Endodermal cell (in vitro differentiated cells): ENCODE data around the gene CAMK2B. TPM values are rescaled to one million over a fixed set of nuclear protein-coding genes. Genes with fewer than 3 reads are reported as not detected.

Source experiments
- DNase-seq: peaks from one replicate; pipeline ENCODE4 v3.0.0-alpha.2; 2017
- H3K27ac ChIP-seq: 2 replicates; pipeline ENCODE4 v1.5.1; 2013; ENCODE audit warnings: mild to moderate bottlenecking, low read depth, low read length, moderate library complexity
- H3K27me3 ChIP-seq: 2 replicates; pipeline ENCODE4 v1.6.1; 2013; ENCODE audit warnings: mild to moderate bottlenecking, low read length, moderate library complexity; ENCODE audit not compliant: insufficient read depth, control insufficient read depth, poor library complexity, severe bottlenecking
- H3K36me3 ChIP-seq: 2 replicates; pipeline ENCODE4 v1.7.0; 2013; ENCODE audit warnings: mild to moderate bottlenecking, low read length, moderate library complexity; ENCODE audit not compliant: control insufficient read depth, insufficient read depth
- H3K4me1 ChIP-seq: one replicate; pipeline ENCODE4 v1.7.0; 2013; ENCODE audit warnings: low read length; ENCODE audit not compliant: control insufficient read depth, insufficient read depth
- H3K4me3 ChIP-seq: 2 replicates; pipeline ENCODE4 v1.5.1; 2013; ENCODE audit warnings: mild to moderate bottlenecking, low read length, moderate library complexity
- H3K9ac ChIP-seq: 2 replicates; pipeline ENCODE4 v1.6.1; 2013; ENCODE audit warnings: mild to moderate bottlenecking, low read length, moderate library complexity; ENCODE audit not compliant: poor library complexity, severe bottlenecking; ENCODE audit errors: extremely low read depth
- H3K9me3 ChIP-seq: 2 replicates; pipeline ENCODE4 v1.6.1; 2013; ENCODE audit warnings: mild to moderate bottlenecking, low read length, moderate library complexity; ENCODE audit not compliant: control insufficient read depth
- H3K27ac Mint-ChIP-seq: 2 replicates; pipeline ENCODE4 v1.8.0; 2020; ENCODE audit warnings: mixed read lengths
- H3K27me3 Mint-ChIP-seq: 2 replicates; pipeline ENCODE4 v1.8.0; 2021; ENCODE audit warnings: mild to moderate bottlenecking, mixed read lengths; ENCODE audit not compliant: insufficient read depth
- H3K36me3 Mint-ChIP-seq: 2 replicates; pipeline ENCODE4 v1.8.0; 2020; ENCODE audit warnings: low read depth, mixed read lengths
- H3K4me1 Mint-ChIP-seq: 2 replicates; pipeline ENCODE4 v1.8.0; 2020; ENCODE audit warnings: mixed read lengths
- H3K4me3 Mint-ChIP-seq: 2 replicates; pipeline ENCODE4 v1.8.0; 2020; ENCODE audit warnings: mild to moderate bottlenecking, moderate library complexity, mixed read lengths
- H3K9me3 Mint-ChIP-seq: 2 replicates; pipeline ENCODE4 v1.8.0; 2020; ENCODE audit warnings: mild to moderate bottlenecking, mixed read lengths
- CTCF ChIP-seq: fragments of 200-600 bp; sonication (generic); conservative IDR thresholded peaks from 2 replicates; pipeline ENCODE4 v1.5.0; 2021; ENCODE audit warnings: antibody characterized with exemption, mild to moderate bottlenecking
- WGBS, 2 experiments: methylation state at CpG; one replicate each; pipeline versions ENCODE4 v1.1.5 to v1.1.7; 2013; ENCODE audit warnings: missing lambda C conversion rate in 2 of 2, mixed read lengths in 1 of 2; ENCODE audit not compliant: insufficient coverage in 1 of 2, insufficient read length in 1 of 2; 5-methylcytosine and 5-hydroxymethylcytosine counted together
- total RNA-seq, 2 donors: library from RNA; stranded (reverse); fragmentation: NEBNext Ultra II Directional in 1 of 2; extraction: Animal tissue kit (Norgen Biotek cat#: 25700) in 1 of 2; gene quantifications; 2 replicates in 1 of 2; 3 replicates in 1 of 2; pipeline ENCODE4 v1.2.1, GENCODE V29; 2021

CAMK2B gene
- total RNA-seq, 2 donors from 2014 or later = 0.26 TPM; not detected in 1

GRCh38 chr7:44273681-44274622 lies 51.4 kb downstream of the CAMK2B start:
- no peak for TF ChIP-seq CTCF
- H3K4me1 ChIP-seq = no peaks in the 10 kb centered on the region
- H3K9me3 ChIP-seq = no peaks in the 10 kb centered on the region
- H3K27ac Mint-ChIP-seq = no peak overlapping the region
- no peak overlapping the region for H3K27ac ChIP-seq
- H3K27me3 Mint-ChIP-seq = peaks cover 7% of the 10 kb centered on the region
- H3K36me3 Mint-ChIP-seq = no peaks in the 10 kb centered on the region
- no peaks in the 10 kb centered on the region for H3K9me3 Mint-ChIP-seq
- no peak overlapping the region for H3K4me3 ChIP-seq
- DNase-seq = no peak
- peaks cover 3% of the 10 kb centered on the region for H3K4me1 Mint-ChIP-seq
- H3K36me3 ChIP-seq = no peaks in the 10 kb centered on the region
- no peak overlapping the region for H3K4me3 Mint-ChIP-seq
- H3K27me3 ChIP-seq = no peaks in the 10 kb centered on the region
- 90 to 96% methylated on average over 7 to 22 of the region's 22 CpGs for WGBS, 2 experiments
- H3K9ac ChIP-seq = no peak overlapping the region

GRCh38 chr7:44272981-44273380 lies 52.4 kb downstream of the CAMK2B start:
- Histone ChIP-seq H3K36me3 (no peaks in the 10 kb centered on the region), H3K4me1 (no peaks in the 10 kb centered on the region), H3K9ac (no peak overlapping the region), H3K4me3 (no peak overlapping the region), H3K9me3 (no peaks in the 10 kb centered on the region), H3K27me3 (no peaks in the 10 kb centered on the region), H3K27ac (no peak overlapping the region)
- H3K9me3 Mint-ChIP-seq = no peaks in the 10 kb centered on the region
- peaks cover 3% of the 10 kb centered on the region for H3K4me1 Mint-ChIP-seq
- H3K36me3 Mint-ChIP-seq = no peaks in the 10 kb centered on the region
- peaks cover 7% of the 10 kb centered on the region for H3K27me3 Mint-ChIP-seq
- 88 to 90% methylated on average over 4 to 6 of the region's 6 CpGs for WGBS, 2 experiments
- H3K27ac Mint-ChIP-seq = no peak overlapping the region
- no peak for DNase-seq
- TF ChIP-seq CTCF = no peak
- H3K4me3 Mint-ChIP-seq = no peak overlapping the region

- no peak for TF ChIP-seq CTCF
- H3K27me3 Mint-ChIP-seq = peaks cover 10% of the 10 kb centered on the region
Observed at GRCh38 chr7:44272456-44272855, 52.9 kb downstream of the CAMK2B start.

More at GRCh38 chr7:44272456-44272855, 52.9 kb downstream of the CAMK2B start:
- H3K36me3 ChIP-seq = no peaks in the 10 kb centered on the region
- H3K9ac ChIP-seq = no peak overlapping the region
- 91 to 96% methylated on average over 4 to 7 of the region's 7 CpGs for WGBS, 2 experiments
- no peaks in the 10 kb centered on the region for H3K27me3 ChIP-seq
- Mint-ChIP-seq H3K27ac (no peak overlapping the region), H3K9me3 (no peaks in the 10 kb centered on the region), H3K36me3 (no peaks in the 10 kb centered on the region), H3K4me3 (no peak overlapping the region), H3K4me1 (peaks cover 3% of the 10 kb centered on the region)
- no peaks in the 10 kb centered on the region for H3K9me3 ChIP-seq
- no peaks in the 10 kb centered on the region for H3K4me1 ChIP-seq
- H3K4me3 ChIP-seq = no peak overlapping the region
- no peak overlapping the region for H3K27ac ChIP-seq
- DNase-seq = no peak
